RPMI7951 (cell line): ENCODE measurements around the gene SDK1. TPM values are rescaled to one million over a fixed set of nuclear protein-coding genes. Genes with fewer than 3 reads are reported as not detected.
"Not testable (repeated sequence)": the region's sequence is repeated elsewhere in the genome, so short reads cannot be mapped to it uniquely, and the experiment has no call there.

Source experiments
- DNase-seq: peaks from one replicate; pipeline ENCODE4 v3.0.0-alpha.2; 2012; ENCODE audit warnings: low read depth
- total RNA-seq: library from RNA; depleted of rRNA; stranded (reverse); fragments of >200 nt; shearing (Covaris generic); gene quantifications from 2 replicates; pipeline ENCODE4 v1.2.3, GENCODE V29; 2014

Gene SDK1
- total RNA-seq, 1 experiment from 2014 or later, result 3.1 TPM

DNA sequence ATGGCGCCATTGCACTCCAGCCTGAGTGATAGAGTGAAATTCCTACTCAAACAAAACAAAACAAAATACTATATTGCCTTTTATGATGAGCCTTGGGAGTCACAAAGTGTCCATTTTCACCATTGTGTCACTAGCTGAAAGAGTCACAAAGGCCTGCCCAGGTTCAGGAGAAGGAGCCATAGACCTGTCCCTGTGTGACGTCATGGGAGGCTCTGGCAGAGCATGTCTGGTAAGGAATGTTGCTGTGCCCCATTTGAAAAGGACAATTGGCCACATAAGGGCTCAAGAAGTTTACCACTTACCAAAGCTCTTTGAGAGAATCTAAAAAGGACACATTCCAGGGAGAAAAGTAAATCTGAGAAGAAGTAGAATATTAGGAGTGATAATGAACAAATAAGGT lies 367.7 kb downstream of the SDK1 start:
- no peak for DNase-seq

- no peak for DNase-seq
Measured at GRCh38 chr7:3670898-3671297, 369.8 kb downstream of the SDK1 start.

GRCh38 chr7:3673524-3673923 lies 372.5 kb downstream of the SDK1 start:
- no peak for DNase-seq

DNA sequence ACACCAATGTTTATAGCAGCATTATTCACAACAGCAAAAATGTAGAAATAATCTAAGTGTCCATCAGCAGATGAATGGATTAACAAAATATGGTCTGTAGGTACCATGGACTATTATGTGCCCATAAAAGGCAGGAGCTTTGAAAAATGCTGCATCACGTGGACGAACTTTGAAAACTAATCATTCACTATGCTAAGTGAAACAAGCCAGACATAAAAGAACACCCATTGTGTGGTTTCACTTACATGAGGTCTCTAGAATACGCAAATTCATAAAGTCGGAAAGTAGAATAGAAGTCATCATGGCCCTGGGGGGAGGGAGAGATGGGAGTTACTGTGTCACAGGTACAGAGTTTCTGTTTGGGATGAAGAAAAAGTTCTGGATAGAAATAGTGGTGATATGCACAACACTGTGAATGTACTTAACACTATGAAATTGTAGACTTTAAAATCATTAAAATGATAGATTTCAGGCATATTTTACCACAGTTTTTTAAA lies 377.3 kb downstream of the SDK1 start:
- no peak for DNase-seq

GRCh38 chr7:3682028-3682710 lies 381.1 kb downstream of the SDK1 start:
- DNase-seq, result no peak

DNA sequence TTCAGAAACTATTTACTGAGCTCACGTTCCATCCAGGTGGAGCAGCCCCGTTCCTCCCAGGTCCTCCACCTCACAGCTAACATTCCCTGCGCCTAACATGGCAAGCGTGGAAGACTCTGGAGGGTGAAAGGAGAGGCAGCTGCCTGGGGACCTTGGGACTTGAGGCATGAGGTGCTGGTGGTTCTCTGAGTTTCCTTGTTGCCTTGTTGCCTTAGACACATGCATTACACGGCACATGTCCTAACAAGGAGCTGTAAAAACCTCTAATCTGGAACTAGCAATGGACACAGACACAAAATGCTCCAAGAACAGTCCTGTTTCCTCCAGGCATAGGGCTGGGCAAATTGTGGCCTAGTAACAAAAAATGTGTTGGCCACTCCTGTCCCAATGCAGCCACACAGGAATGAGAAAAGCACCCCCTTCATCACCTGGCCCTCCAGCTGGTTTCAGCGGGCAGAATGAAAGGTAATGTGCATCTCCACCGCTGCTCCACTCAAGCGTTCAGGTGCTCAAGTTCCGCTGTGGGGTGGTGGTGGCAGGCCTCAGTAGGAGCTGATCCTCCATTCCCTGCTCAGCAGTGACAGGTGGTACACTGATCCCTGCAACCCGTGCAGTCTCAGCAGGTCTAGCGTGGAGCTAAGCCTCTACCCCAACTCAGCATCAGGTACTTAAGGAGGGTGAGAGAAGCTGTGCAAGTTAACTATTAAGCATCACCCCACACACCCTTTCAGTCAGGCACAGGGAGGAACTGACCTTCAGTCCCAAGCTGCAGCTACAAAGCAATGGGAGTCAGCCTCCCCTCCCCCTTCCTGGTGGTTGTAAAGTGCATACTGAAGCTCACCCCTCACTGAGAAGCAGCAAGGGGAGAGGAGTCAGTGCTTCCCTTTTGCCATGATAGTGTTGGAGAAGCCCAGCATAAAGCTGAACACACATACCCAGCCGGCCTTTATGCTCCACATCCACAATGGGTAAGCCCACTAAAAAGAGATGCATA lies 382.8 kb downstream of the SDK1 start:
- DNase-seq, result no peak

DNA sequence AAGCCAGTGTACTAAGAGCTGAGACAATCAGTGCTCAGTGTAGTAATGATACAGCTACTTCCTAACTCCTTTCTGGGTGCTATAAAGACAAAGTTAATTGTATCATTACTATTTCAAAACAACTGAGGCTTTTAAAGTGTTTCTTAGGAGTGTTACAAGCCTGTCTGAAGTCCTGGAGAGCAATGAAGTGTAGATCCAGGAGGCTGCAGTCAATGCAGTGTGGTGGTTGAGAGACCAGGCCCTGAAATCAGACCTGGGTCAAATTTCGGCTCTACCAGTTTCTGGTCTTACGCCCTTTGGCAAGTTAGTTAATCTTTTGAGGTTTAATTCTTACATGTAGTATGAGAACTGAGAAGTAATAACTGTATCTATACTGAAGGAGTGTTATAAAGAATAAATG lies 387.0 kb downstream of the SDK1 start:
- DNase-seq, result no peak

DNA sequence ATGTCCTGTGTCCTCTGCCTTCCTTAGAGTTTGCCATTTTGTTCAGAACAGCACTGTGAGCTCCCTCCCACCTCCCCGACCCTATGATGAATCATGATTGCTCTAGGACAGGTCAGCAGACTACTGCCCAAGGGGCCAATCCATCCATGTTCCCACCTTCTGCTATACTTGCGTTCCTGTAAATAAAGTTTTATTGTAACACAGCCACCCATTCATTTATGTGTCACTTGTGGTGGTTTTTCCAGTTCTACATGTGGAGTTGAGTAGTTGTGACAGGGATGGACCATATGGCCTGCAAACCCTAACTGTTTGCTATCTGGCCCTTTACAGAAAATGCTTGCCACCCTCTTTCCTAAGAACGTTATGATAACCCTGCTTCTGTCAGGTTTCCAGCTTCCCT lies 387.8 kb downstream of the SDK1 start:
- no peak for DNase-seq

DNA sequence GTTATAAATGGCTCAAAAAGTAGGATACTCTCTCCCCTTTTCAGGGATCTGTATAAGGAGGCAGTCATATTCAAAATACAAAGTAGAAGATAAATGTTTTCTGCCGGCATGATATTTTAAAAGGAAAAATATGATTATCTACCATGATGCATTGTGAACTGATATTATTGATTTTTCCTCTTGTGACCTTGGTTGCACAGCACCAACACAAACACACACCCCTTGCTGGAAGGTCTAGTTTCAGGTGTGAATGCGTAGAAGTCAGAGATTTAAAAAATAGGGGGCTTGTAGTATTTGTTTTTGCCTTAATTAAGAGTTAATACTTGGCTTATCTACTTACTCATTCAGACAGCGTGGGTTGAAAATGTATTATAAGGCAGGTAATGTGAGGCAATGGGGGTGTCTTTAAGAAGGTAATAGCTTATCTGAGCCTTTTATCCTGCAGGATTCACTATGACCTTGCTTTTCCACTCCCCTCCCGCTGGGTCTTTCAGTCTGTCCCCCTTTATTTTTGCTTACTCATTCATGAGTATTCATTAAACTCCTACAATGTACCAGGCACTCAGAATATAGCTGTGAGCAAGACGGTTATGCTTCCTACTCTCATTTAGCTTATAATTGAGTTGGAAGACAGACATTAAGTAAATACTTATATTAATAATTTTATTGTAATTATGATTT lies 390.6 kb downstream of the SDK1 start:
- DNase-seq, result no peak

- DNase-seq, result no peak
Measured at GRCh38 chr7:3695602-3696001, 394.6 kb downstream of the SDK1 start.

DNA sequence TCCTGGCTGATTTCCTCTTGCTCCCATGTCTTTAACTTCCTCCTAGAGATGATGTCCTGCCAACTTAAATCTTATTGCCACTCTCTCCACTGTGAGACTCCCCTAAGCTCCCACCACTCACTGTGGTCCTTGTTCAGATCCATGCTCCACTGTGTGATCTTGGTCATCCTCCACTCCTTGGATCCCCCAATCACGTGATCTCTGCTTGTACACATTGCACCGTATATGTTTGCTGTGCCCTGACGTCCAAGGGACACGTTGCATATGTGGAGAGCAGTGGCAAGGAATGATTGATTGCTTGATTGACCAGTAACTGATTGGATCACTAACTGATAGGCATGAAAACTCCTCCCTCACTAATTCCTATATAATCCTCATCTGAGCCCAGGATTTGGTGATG lies 395.1 kb downstream of the SDK1 start:
- DNase-seq, result no peak

DNA sequence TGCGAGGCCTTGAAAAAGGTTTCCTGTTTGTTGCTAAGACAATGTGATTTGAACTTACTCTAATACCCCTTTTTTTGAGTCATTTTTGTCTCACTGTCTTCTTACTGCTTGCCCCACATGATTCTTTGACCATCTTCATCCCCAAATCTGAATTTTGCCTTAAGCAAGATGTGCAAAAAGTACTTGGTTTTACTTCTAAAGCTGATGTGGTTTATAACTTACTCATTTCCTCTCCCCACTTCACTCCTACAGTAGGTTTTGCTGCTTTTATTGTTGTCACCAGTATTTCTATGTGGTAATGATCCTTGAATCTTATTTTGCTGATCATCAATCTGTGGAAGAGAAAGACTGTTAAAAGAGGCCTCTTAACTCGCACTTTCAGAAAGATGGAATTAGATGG lies 396.4 kb downstream of the SDK1 start:
- no peak for DNase-seq

GRCh38 chr7:3705258-3705657 lies 404.2 kb downstream of the SDK1 start:
- DNase-seq, result no peak

DNA sequence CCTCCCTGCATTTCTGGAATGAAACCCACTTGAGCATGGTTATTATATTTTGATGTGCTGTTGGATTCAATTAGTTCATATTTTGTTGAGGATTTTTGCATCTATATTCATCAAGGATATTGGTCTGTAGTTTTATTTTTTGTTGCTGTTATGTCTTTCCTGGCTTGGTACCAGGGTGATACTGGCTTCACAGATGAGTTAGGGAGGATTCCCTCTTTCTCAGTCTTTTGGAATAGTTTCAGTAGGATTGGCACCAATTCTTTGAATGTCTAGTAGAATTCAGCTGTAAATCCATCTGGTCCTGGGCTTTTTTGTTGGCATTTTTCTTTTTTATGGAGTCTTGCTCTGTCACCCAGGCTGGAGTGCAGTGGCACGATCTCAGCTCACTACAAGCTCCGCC lies 405.0 kb downstream of the SDK1 start:
- DNase-seq, result not testable (repeated sequence)

DNA sequence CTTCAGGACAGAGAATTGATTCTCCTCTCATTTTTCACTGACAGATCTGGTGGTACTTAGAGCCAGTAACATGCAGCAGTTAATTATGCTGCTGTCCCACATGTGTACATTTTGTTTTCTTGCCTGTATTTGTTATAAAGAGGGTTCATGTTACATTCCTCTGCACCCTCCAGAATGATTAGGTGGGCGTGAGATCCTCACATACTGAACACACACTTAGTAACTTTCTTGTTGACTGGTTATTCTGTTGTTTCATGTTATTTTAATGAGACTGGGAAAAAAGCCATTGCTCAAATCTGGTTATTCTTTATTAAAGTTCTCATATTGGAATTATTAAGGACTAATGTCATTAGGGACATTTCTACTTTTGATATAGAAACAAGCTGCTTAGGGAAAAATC lies 409.1 kb downstream of the SDK1 start:
- no peak for DNase-seq

GRCh38 chr7:3710531-3710930 lies 409.5 kb downstream of the SDK1 start:
- no peak for DNase-seq

GRCh38 chr7:3712841-3713240 lies 411.8 kb downstream of the SDK1 start:
- DNase-seq, result no peak

DNA sequence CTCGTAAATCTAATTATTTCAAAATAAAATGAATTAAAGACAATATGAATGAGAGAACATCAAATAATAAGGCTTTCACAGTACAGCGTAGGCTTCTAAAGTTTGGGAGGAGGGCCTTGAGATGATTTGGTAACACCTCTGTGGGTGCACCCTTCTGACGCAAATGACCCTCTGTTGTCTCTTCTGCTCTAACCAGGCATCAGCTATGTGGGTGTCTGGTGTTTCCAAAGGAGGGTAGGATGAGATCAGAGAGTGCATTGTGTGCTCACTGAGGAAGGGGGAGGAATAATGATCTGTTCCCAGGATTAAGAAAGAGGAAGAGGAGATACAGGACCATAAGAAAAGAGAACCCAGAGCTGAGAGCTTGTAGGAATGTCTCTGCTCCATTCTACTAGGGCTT lies 420.4 kb downstream of the SDK1 start:
- no peak for DNase-seq

DNA sequence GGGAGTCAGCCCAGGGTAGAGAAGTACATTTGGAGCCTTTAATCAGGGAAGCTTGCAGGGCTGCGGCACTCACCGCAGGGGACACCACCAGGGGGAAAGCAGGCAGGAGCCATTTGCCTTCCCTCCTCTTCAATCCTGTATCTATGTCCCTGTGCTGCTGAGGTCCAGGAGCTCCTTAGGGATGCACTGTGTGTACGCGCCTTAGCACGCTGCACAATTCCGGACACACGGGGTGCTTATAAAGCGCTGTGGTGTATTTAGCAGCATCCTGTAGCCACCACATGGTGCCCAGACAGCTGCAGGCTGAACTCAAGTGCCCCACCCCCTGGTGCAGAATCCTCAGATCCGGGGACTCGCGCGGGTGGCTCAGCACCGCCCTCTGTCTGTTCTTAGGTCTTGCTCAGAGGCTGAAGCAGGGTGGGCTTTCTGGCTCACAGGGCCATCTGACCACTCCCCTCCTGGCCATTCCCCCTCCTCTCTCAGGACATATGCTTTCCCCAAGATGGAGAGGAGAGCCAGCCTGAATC lies 421.4 kb downstream of the SDK1 start:
- no peak for DNase-seq

DNA sequence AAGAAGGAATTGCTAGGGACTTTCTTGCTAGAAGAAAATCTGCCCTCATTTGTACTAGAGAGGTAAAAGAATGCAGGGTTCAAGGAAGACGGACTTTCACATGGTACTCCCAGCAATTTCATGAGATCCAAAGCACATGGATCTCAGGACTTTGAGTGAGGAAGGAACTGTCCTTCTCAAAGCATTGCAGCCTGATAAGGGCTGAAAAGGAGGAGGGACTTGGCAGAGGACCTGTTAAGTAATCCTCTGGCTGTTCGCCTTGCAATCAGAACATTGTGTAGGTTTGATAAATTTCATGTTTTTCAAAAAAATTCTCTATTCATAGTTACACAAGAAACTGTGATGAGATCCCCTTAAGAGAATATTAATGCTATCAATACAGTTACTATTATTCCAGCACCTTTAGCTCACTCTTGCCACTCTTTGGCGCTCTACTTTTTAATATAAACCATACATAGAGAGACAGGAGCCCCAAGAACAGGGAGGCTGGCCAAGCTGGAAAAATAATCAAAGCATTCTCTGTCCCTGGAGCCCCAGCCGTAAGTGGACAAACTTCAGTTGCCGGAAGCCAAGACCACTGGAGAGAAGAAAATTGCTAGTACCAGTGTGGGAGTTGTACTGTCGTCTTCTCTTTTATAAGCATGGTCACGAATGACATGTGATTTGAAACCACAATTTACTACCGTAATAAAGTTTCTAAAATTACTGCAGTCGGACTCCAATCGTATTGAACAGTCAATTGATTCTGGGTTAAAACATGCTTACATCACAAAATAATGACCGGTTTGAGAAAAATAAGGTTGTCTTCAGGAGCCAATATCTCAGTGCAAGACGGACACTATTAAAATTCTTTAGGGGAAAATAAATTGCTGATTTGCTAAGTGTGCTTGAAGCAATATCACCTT lies 424.4 kb downstream of the SDK1 start:
- no peak for DNase-seq

DNA sequence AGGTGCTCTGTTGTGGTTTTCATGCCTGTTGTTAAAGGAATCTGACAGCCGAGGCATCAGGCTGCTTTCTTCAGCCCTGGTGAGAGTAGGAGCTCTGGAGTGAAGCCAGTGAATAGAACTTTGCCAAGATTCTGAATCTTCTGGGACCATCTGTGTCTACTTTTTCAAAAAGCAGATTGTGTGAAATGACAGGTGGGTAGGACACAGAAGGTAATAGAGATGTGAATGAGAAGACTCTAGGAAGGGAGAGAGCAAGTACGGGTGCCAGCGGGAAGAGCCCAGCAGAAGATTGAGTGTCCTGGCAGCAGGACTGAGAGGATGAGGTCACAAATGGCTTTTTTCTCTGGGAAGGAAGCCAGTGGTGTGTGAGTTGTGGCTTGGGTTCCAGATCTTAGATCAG lies 429.2 kb downstream of the SDK1 start:
- no peak for DNase-seq
